Gastrocnemius medialis (tissue), 4 donors: ENCODE results near the gene COL6A5.

ENCODE experiments used
- POLR2A ChIP-seq, 2 donors: fragments of 450-650 bp; IDR thresholded peaks; one replicate each; pipeline ENCODE4 v1.6.1; 2017; ENCODE audit warnings: antibody characterized with exemption in 2 of 2, mild to moderate bottlenecking in 2 of 2, moderate library complexity in 2 of 2
- TF ChIP-seq, protein P1 (sequence below), 5 experiments: fragments of 450-650 bp in 3 of 5; fragments of 200-600 bp in 2 of 5; sonication (generic) in 2 of 5; IDR thresholded peaks in 4 of 5; conservative IDR thresholded peaks in 1 of 5; 1 replicate in 4 of 5; 2 replicates in 1 of 5; pipeline ENCODE4 v1.5.1; 2016 to 2019; ENCODE audit warnings: antibody characterized with exemption in 5 of 5, mild to moderate bottlenecking in 3 of 5, moderate library complexity in 3 of 5

DNA sequence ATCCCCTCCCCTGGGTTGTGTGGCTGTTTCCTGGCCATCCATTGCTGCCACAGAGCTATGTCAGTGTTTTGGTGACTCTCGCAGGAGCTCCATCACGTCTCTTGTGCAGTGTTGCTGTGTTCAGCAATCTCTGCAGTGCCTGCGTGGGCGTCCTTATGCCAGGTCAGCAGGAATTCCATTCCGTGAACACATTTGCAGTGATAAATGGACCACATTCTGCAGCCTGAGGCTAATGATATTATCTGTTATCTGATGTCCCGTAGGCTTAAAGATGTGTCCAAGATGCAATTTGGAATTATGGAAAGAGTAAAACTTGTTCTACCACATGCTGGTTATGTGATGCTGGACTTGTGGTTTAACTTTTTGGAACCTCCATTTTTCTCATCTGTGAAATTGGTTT, 146.0 kb downstream of the COL6A5 start:
- TF ChIP-seq, protein P1, sequence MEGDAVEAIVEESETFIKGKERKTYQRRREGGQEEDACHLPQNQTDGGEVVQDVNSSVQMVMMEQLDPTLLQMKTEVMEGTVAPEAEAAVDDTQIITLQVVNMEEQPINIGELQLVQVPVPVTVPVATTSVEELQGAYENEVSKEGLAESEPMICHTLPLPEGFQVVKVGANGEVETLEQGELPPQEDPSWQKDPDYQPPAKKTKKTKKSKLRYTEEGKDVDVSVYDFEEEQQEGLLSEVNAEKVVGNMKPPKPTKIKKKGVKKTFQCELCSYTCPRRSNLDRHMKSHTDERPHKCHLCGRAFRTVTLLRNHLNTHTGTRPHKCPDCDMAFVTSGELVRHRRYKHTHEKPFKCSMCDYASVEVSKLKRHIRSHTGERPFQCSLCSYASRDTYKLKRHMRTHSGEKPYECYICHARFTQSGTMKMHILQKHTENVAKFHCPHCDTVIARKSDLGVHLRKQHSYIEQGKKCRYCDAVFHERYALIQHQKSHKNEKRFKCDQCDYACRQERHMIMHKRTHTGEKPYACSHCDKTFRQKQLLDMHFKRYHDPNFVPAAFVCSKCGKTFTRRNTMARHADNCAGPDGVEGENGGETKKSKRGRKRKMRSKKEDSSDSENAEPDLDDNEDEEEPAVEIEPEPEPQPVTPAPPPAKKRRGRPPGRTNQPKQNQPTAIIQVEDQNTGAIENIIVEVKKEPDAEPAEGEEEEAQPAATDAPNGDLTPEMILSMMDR (IDR thresholded peaks at IDR 0.05 in 4 of 5, conservative IDR thresholded peaks at IDR 0.05 in 1 of 5), result no peak
- no peak for TF ChIP-seq POLR2A (IDR thresholded peaks at IDR 0.05)
